ENCODE measurements around the gene CCDC169.

- TF ChIP-seq CTCF (tag by site-specific recombination; IDR thresholded peaks at IDR 0.05): no peak
- no peak for TF ChIP-seq ZBTB26 (tag by site-specific recombination; optimal IDR thresholded peaks at IDR 0.05)
- TF ChIP-seq ZNF10 (tag by site-specific recombination; IDR thresholded peaks at IDR 0.05): no peak
- TF ChIP-seq ZNF785 (tag by site-specific recombination; IDR thresholded peaks at IDR 0.05): no peak
- TF ChIP-seq ZNF423 (tag by site-specific recombination; IDR thresholded peaks at IDR 0.05): no peak
- no peak for TF ChIP-seq TCF7L2 (IDR thresholded peaks at IDR 0.05; ENCODE audit: borderline replicate concordance, low read depth, low read length)
- TF ChIP-seq ZNF184 (tag by site-specific recombination; IDR thresholded peaks at IDR 0.05): no peak
- no peak for TF ChIP-seq ZNF549 (tag by site-specific recombination; IDR thresholded peaks at IDR 0.05)
- TF ChIP-seq ZNF544 (tag by site-specific recombination; IDR thresholded peaks at IDR 0.05): no peak
- no peak for TF ChIP-seq ZFHX2 (tag by site-specific recombination; conservative IDR thresholded peaks at IDR 0.05)
- no peak for TF ChIP-seq REST (tag by site-specific recombination; IDR thresholded peaks at IDR 0.05)
- TF ChIP-seq GFI1B (tag by site-specific recombination; IDR thresholded peaks at IDR 0.05): no peak
- no peak for TF ChIP-seq ZNF449 (tag by site-specific recombination; IDR thresholded peaks at IDR 0.05)
Observed at GRCh38 chr13:36259361-36260137, 38.1 kb downstream of the CCDC169 start.
